Limb (tissue), 2 donors: ENCODE measurements around the gene BRS3.

Source experiments
- DNase-seq, 2 donors: peaks; one replicate each; pipeline ENCODE4 v3.0.0-alpha.2; 2016; ENCODE audit errors: extremely low spot score in 2 of 2

Gene BRS3

DNA sequence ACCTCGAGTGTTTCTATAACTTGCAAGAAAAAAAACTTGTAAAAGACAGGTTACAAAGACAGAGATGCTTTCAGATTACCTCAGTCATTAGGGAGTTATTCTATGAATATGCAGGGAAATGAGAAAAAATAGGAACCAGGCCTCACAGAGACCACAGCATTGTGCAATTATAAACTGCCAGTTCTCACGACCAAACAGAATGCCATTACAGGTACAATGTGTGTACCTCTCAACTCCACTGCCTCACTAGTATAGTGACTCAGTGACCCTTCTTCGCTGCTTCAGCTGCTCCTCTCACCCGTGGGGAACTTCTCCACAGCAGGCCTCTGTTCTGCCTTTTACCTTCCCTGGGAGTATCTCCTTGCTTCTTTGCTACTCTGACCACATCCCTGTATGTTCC is 7.3 kb downstream of the BRS3 start:
- no peak for DNase-seq

DNA sequence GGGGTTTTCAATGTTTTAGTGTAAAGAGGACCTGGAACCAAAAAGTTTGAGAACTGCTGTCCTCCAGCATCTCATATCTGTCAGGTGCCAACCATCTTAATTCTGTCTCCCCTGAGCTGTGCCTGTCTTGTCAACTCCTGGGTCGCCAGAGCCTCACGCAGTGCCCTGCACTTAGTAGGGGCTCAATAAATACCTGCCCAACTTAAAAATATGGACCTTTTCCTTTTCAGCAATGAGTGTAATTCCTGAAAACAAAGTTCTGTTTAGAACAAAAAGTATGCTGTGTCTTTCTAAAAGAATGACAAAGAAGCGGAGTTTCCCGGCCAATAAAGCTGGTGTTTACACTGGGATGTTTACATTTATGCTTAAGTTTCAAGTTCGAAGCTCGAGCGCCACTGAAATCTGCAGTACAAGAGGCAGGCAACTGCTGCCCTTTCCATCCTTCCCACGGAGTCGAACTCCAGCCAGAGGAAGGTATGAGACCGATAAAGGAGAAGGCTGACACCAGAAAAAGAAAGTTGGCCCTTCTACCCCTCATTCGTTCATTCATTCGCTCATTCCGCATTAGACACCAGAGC is 8.5 kb downstream of the BRS3 start:
- no peak for DNase-seq

DNA sequence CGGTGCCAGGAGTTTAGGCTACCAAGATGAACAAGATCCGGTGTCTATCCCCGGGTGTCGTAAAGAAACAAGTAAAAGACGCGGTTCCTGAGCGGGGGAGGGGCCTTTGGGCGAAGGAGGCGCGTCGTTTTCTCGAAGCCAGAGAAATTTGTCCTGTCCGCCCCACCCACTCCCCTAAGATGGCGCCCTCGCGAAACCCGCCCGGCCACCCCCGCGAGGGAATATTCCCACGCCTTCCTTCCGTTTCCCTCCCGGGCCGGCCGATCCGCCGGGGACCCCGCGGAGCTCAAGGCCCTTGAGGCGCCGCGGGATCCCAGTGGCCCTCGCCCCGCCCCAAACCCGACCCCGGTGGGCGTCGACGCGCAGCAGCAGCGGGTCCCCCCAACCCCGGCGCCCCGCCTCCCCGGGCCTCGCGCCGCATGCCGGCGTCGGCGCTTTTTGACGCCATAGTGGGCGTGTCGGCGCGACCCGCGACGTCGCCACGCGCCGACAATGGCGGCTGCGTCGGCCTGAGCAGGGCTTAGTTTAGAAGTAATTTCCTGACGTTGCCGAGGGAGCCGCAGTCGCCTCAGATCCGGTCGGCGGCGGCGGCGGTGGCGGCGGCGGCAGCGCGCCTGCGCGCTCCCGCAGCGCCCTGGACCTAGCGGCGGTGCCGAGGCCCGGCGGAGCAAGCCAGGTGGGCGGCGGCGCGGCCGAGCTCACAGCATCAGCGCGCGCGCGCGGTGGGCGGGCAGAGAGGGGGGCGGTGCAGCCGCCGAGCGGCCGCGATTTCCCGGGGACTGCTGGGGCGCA is 9.2 kb downstream of the BRS3 start:
- DNase-seq, result peak; percentile 86 to 89

DNA sequence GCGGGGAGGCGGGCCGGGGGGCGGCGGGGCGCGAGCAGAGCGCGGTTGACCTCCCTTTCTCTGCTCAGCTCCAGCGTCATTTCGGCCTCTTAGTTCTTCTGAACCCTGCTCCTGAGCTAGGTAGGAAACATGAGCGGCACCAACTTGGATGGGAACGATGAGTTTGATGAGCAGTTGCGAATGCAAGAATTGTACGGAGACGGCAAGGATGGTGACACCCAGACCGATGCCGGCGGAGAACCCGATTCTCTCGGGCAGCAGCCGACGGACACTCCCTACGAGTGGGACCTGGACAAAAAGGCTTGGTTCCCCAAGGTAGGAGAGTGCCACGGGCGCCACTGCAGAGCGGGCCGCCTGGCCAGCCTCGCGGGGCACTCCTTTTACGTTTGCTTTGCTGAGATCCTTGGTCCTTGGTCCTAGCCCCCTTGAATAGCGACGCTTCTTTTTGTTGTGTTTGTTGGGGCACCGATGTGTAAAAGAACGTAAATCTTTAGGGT is 9.9 kb downstream of the BRS3 start, which contains the start of gene HTATSF1:
Gene HTATSF1, plus strand, starts transcription at position 37 of the 497 bp plus-strand sequence. Its CDS starts 93 bp downstream, at position 130.
- no peak for DNase-seq

DNA sequence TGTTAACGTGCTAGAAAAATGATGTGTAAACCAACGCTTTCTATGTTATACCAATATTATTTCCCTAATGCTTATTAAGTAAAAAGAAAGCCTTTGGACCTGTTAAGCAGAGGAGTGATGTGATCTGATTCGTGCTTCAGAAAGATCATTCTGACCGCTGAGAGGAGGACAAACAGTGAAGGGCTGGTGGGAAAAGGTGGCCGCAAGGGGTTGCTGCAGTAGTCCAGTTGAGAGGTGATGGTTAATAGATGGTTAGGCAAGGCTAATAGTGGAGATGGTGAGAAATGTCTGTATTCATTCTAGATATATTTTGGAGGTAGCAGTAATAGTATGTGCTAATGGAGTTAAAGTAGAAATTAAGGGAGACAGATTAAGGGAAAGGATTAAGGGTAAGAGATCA is 31.3 kb downstream of the BRS3 start:
- no peak for DNase-seq

DNA sequence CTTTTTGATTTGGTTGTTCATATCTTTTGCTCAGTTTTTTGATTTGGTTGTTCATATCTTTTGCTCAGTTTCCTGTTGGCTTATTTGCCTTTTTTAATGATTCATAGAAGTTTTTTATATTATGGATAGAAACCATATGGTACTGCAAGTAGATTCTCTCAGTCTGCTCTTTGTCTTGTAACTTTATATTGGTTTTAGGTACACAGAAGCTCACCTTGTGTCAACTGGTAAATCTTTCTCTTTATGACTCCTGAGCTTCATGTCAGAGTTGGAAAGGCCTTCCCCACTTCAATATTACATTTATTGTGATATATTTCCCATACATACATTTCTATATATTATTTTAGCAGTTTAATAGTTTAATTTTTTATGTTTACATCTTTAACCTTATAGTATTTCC is 36.0 kb downstream of the BRS3 start:
- no peak for DNase-seq

DNA sequence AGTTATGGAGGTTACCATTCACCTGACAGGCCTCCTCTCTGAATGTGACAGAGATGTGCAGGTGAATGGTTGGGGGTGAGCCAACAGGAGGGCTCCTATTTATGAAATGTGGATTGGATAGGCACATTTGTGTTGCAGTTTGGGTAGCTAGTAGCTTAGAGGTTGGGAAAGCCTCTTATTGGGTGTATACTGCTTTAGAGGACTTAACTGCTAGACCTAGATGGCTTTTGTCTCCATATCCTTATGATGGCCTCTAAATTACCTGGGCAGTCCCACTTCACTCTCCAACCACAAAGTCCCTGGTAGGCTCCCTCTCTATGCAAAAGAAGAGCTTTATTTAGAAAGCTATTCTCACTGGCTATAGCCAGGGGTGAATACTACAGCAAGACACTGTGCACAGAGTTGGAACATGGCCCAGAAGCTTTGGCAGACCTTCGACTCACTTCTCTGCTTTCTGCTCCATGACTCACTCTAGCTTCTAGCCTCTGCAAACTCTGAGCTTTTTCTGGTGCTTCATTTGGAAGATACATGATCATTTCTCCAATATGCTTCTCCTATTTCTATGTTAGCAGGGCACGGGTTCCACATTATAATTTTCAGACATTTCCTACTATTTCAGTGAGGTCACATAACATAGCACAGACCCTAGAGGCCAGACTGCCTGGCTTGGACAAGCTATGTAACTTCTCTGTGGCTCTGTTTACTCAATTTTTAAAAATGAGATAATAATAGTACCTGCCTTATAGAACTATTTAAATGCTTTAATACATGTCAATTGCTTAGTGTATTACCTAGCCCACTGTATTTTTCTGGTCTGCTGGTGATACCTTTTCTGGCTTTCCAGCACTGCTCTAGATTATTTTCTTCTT is 38.2 kb downstream of the BRS3 start:
- DNase-seq, result peak; percentile 43 to 72

DNA sequence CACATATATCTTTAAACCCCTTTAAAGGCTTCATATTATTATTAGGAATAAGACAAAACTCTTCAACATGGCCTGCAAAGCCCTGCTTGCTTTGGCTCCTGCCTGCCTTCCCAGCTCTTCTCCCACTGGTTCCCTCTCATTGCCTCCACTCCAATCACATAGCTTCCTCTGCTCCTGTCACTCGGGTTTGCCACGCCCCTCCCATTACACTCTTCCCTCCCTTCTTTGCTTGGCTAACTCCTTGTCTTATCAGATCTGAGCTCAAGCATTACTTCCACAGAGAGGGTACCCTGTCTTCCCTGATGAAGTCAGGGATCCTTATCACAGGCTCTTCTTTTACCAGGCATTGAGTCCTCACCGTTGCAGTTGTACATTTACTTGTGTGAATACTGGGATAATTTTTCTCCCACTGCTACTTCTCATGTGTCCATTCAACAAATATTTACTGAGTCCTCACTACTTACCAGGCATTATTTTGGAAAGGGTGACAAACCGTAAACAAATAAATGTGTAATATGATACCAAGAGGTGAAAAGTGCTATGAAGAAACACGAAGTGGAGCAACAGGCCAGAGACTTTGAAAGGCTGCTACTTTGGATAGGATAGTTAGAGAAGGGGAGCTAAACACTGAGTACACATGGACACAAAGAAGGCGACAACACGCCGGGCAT is 41.0 kb downstream of the BRS3 start:
- DNase-seq, result no peak

DNA sequence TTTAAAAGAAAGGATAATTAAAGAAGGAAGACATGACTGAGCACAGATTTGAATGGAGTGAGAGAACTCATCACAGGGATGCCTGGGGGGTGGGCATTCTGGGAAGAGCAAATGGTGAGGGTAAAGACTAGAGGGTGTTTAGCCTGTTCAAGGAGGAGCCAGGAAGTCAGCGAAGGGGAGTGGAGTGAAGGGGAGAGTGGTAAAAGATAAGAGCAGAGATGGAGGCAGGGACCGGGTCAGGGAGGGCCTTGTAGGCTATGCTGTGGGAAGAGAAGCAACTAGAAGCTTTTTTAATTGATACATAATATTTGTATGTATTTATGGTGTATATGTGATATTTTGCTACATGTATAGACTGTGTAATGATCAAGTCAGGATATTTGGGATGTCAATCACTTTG is 42.0 kb downstream of the BRS3 start:
- DNase-seq, result no peak

DNA sequence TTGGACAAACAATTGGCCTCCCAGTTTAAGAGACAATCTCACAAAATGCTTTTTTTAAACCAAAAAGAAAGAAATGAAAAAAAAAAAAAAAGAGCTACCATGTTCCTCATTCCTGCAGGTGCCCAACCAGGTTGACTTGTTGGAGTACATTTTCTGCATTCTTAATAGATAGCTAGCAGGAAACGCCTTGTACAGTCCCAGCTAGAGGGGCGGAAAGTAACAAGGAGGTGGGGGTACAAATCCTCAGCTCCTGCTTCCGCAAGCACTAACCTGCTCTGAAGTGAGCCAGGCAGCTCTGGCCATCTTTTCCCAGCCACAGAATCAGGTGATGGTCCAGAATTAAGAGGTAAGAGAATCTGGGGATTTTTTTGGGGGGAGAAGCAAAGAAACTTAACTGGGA is 44.2 kb downstream of the BRS3 start, which contains the start of gene VGLL1:
Gene VGLL1, plus strand, starts transcription at position 265 of the 400 bp plus-strand sequence. CDS start 3,806 bp downstream, outside the sequence.
- no peak for DNase-seq

DNA sequence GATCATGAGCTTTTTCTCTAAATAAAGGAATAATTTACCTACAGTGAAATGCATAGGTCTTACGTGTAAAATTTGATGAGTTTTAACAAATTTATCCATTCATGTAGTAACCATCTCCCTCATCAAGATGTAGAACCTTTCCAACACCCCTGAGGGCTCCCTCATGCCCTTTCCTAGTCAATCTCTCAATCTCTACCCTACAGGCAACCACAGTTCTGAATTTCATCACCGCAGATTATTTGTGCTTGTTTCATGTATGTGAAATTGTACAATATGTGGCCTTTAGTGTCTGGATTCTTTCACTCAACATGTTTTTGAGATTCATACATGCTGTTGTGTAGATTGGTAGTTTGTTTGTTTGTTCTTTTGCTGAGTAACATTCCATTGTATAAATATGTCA is 46.4 kb downstream of the BRS3 start:
- no peak for DNase-seq

DNA sequence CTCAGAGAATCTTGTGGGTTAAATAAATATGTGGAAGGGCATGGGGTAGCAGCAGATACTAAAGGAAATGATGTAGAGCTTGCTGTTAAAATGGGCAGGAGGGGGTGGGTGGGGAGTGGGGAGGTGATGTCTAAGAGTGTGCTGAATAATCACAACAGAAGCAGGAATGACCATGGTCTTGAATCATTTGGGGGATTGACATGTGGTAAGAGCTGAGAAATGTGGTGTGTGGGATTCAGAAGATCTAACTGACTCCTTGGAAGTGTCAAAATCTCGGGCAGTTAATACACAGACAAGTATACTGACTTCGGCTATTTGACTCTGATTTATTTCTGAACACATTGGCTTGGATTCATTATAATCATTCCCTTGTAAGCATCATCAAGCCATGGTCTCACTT is 51.1 kb downstream of the BRS3 start:
- DNase-seq, result no peak

DNA sequence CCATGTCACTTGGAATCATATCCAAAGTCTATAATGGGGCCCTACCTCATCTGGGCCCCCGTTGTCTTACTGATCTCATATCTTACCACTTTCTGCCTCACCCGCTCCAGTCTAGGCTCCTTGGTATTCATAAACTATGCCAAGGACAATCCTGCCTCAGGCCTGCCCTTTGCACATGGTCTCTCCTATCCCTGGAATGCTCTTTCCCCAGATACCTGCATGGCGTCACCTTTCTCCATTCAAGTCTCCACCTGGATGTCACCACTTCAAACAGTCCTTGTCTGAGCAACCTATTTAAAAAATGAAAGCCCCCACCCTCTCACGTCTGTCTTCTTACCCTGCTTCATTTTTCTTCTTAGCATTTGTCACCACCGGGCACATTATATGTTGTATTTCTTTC is 52.5 kb downstream of the BRS3 start:
- DNase-seq, result no peak

DNA sequence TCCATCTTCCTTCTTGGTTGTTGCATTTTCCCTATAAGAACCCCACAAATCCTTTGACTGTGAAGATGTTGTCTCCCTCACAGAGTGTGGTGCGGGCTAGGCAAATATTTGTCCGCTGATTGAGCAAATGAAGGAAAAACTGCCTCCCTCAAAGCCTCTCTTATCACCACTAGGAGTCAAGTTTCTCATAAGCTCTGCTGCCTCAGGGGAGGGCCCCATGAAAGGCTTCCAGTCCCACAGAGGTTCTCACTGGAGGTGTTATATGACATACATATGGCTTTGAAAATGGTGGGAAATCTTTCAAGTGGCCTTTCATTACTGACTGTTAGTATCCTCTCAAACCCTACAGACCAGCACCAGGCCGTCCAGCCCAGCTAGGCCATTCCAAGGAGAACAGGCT is 53.5 kb downstream of the BRS3 start:
- peak in 1 of 2 donors; percentile 24 for DNase-seq

DNA sequence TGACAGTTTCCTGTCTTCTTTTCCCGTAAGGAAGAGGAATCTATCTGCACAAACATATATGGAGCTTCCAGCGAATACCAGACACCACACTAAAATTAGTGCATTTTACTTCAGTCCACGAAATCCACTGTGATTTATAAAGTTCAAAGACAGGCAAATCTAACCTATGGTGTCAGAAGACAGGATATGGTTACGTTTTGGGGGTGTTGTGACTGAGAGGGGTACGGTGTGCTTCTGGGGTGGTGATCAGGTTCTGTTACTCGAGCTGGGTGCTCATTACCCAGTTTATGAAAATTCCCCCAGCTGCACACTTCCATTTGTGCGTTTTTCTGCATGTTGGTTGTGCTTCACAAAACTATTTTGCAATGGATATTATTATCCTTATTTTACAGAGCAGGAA is 54.5 kb downstream of the BRS3 start:
- no peak for DNase-seq
